ENCODE data around the gene ITGA11.

ITGA11 gene

DNA sequence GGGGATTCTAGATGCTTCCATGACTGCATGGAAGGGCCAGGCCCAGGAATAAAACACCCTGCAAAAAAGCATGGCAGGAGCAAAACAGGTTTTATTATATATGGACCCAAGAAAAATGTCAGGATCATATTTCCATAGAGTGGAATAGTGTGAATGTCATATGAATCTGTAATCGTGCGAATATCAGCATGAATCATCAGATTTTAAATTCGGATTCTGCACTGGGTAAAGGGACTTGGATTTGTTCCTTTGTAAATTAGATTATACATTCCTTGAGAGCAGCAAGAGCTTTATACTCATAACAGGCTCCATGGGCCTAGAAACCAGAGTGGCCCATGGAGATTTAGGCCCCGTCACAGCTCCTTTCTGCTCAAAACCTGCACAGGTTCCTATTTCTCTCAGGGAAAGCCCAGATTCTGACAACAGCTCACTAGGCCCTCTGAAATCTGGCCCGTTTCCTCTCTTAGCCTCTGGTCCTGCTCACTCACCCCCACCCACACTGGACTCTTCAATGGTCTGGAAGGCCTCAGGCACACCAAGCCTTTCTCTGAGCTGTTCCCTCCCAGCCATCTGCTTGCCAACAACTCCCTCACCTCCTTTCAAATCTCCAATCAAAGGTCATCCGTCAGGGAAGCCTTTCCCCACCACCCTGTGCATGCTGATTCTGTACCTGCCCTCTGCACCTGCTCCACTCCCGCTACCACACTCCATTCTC is 78.4 kb downstream of the ITGA11 start:
- DNase-seq (ENCODE audit: low read depth, low spot score), result no peak

DNA sequence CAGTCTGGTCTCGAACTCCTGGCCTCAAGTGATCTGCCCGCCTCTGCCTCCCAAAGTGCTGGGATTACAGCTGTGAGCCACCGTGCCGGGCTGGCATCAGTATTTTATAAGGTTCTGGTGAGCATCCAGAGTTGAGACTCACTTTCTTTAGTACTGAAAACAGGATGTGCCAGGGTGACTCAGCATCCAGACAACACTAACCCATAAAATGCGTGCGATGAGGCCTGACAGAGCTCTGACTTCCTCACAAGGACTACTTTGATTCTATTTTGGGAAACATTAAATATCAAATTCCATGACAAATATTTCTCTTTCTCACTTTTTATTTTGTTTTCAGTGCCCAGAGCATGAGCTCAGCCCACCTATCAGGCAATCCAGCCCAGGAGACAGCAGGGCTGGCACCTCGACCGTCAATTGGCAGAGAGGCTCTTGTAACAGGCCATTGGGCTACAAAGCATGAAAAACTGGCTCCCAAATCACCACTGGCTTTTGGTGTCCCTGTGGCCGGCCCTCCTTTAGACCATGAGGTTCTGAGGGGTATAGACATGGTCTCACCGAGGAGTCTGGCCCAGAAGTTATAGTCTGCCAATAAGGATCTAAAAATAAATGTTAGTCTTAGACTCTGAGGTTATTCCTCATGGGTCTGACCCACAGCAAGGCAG is 79.4 kb downstream of the ITGA11 start:
- no peak for DNase-seq (ENCODE audit: low read depth, low spot score)

DNA sequence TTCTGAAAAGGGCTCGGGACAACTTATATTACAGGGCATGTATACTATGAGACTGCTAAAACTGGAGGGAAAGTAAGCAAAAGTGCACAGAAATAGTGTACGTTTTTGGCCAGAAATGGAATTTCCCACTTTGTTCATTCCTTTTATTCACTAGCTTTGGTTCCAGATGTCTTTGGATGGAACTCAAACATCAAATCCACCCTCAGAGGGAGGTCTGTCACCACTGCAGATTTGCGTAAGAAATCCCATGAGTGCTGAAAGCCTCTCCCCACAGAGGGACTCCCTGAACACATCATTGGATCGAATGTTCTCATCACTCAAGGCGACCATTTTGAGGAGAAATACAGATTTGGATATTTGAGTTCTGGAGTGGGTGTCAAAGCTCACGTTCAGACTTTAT is 82.8 kb downstream of the ITGA11 start:
- no peak for DNase-seq (ENCODE audit: low read depth, low spot score)

DNA sequence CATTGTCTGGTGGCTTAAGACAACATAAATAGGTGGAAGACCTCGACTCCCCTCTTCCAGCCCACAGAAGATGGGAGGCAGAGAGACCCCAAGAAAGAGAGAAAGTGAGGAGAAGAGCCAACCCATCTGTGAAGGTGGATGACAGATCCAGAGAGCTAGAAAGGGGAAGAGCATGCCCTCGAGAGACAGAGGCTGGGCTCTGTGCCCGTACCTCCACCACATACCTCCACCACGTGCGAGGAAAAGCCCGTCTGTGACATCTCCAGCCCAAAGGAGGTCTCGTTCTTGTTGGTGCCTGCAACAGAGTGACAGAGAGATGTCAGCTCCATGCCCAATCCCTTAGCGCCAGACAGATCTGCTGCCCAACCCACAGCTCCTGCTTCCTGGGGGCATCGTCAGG is 83.4 kb downstream of the ITGA11 start:
- no peak for DNase-seq (ENCODE audit: low read depth, low spot score)

DNA sequence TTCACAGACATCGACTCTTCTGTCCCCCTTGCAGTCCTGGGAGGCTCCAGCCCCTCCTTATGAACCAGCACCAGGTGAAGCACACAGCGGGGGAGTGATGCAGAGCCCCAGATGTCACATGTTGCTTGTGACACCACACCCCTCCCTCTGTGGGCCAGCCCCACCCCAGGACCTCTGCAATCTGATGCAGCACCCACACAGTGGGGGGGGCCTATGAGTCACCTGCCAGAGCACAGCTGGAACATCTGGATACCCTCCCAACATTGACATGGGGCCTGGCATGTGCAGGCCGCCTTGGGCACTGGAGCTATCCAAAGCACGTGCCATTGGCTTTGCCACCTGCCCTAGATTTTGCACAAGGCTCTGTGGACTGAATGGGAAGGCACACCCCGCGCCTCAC is 83.9 kb downstream of the ITGA11 start:
- DNase-seq (ENCODE audit: low read depth, low spot score), result no peak

DNA sequence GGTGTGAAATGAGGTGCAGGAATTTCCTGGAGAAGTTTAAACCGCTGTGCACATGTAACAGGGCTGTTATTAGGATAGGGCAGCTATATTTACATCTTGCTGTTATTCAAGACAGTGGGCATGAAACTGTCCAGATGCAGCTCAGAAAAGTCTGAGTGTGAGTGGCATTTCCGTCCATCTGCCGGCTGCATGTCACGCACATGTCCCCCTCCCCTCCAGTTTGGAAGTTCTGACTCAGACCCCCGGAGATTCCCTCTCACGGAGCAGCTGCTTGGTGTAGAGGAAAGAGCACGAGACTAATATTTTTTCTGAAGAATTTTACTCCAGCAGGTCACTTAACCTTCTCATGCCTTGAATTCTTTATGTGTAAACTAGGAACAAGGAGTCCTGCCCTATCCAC is 84.6 kb downstream of the ITGA11 start:
- DNase-seq (ENCODE audit: low read depth, low spot score), result no peak

DNA sequence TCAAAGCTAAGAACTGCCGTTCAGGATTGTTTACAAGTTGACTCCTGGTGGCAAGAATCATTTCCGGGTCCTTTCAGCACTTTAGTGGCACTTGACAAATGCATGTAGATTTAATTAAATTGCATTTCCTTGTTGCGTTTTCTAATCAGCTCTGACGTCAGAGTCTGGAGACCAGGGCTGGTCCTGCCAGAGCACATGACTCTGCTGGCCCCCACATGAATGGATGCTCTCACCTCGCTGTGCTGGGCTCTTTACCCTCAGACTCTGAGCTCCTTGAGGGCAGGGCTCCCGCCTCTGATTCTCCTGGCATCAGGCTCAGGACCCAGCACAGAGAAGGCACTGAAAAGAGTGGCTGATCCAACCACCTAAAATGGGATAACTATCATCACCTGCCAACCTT is 85.0 kb downstream of the ITGA11 start:
- no peak for DNase-seq (ENCODE audit: low read depth, low spot score)

DNA sequence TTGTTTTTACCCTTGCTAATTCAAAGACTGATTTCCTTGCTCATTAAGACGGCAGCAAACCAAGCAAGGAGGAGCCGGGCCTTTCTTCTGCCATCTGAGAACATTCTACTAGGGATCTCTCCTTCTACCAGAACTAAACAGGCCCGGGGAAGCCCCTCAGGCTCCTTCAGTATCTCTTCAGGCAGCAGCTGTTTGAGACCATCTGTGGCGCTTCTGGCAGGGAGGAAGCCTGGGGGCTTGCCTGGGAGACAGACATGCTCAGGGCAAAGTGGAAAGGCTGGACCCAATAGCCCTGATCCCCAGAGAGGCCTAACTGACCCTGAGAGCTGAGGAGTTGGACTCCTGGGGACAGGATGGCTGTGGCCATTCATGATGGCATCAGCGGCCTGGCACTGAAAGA is 86.5 kb downstream of the ITGA11 start:
- no peak for DNase-seq (ENCODE audit: low read depth, low spot score)

DNA sequence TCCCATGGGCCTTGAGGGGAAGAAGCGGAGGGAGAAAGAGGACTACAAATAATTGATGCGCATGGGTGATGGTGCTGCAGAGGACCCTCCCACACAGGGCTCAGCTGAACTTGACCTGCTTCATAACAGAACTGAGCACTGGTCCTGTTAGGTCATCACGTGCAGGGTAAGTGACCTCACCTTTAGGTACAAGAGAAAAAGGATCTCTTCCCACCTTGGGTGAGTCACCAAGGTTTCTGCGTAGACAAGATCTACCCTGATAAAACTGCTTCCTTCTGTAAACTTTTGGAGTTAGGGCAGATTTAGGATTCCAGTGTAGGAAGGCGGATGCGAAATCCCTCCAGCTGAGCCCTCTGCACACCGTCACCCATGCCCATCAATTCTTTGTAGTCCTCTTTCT is 87.4 kb downstream of the ITGA11 start:
- no peak for DNase-seq (ENCODE audit: low read depth, low spot score)

DNA sequence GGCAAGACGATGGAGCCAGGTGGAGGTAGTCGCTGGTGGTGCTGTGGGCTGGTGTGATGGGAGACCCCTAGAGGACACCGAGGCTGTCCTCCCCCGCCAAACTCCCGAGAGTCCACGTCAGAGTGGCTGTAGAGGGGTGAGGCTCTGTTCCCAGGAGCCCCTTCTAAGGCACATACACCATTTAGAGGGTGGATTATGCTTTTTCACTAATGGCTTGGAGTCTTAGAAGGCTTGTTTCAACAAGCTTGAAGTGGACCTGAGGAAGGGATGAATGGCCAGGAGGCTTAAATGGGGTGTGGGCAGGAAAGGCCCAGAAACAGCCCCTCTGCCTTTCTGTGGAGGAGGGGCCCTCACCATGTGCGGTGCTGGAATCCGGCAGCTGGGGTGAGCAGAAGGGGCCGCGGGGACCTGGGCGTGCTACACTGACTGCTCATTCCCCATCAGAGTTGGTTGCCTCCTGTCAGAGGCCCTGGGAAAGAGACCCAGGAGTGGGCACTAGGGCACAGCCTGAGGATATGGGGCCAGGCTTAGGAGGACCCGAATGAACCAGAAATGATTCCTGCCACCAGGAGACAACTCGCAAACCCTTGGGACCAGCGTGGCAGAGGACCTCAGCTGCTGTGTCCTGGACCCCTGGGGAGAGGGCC is 88.3 kb downstream of the ITGA11 start:
- DNase-seq (ENCODE audit: low read depth, low spot score), result no peak

DNA sequence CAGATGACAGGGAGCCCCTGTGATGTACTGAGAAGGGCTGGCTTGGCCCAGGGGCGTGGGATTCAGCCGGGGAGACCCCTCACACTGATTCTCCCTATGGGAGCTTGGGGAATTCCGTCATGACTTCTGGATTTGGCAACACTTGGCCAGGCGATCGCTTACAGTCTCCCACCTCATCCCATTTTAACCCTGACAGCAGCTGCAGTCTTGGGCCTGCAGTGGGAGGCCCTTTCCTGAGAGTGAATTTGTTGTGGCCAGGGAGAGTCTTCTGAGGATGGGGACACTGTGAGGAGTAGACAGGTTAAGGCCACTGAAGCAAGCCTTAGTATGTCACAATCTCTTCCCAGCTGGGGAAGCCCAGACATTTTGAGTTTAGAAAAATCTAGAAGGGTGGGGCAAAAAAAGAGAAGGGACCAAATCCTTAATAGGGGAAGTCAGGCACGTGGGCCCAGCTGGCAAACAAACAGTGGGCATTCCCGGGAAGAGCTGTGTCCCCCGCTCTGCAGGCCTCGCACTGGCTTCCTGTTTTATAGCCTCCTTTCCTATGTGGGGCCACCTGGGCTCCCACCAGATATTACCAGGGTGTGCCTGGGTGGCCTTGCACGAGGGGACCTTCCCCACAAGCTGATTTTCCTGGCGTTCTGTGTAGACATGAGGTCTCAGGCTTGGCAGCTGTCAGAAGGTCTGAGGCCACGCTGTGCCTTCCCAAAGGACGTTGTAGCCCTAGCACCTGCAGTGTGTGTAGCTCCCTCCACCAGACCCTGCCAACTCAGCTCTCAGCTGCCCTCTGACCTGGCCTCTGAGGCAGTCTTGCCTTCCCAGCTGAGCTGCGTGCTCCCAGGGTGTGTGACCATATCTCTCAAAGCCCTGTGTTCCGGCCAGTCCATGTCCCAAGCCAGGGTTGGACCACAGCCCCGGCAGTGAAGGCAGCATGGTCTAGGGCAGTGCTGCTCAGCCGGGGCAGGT is 89.9 kb downstream of the ITGA11 start:
- DNase-seq (ENCODE audit: low read depth, low spot score), result no peak

DNA sequence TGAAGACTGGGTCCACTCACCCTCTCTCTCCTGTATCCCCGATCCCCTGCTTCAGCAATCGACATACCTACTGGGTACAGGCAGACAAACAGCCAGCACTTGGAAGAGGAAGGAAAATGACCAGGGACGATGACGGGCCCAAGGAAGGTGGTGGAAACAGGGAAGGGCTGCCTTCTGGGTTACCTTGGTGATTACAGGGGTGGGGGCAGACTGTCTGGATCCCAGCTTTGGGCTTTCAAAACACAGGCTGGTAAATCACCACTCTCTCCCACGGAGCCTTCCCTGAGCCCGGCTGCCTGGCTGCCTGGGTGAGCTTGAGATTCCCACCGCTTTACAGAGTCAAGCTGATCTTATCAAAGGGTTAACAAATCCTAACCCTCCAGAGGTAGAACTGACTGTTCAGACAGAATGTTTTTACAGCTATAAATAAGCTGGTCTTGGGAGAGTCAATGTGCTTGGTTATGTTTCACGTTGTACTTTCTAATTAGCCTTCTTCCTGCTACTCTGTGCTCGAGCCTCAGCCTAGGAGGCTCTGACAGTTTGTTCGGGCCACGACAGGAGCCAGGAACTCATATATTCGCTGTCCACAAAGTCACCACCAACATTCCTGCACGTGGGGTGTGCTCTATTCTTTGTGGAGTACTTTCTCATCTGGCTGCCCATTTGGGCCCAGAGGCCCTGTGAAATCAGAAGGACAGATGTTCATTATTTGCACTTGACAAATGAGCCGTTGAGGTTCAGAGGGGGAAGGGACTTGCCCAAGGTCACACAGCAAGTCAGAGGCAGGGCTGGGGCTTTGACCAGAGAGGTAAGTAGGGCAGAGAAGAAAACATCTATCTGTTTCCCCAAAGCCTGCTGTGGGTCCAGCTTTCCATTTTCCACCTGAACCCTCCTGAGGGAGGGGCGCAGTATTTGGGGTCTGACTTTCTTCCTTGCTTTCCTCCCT is 91.0 kb downstream of the ITGA11 start:
- DNase-seq (ENCODE audit: low read depth, low spot score), result no peak

DNA sequence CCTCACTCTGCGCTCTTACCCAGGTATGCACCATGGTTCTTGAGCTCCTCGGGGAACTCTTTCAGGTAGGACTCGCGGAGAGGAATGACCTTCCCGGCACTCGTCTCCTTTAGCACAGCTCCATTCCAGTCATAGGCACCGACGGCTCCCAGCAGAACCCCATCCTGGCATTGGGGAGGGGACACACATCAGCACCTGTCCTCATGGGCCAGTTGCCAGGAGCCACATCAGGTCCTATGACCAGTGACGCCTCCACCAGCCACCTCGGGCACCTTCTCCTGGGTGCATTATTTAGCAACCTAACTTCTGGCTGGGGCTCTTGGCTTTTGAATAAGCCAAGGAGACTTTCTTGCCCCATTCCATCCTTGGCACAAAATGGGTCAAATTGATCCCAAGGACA is 92.5 kb downstream of the ITGA11 start:
- DNase-seq (ENCODE audit: low read depth, low spot score), result no peak

DNA sequence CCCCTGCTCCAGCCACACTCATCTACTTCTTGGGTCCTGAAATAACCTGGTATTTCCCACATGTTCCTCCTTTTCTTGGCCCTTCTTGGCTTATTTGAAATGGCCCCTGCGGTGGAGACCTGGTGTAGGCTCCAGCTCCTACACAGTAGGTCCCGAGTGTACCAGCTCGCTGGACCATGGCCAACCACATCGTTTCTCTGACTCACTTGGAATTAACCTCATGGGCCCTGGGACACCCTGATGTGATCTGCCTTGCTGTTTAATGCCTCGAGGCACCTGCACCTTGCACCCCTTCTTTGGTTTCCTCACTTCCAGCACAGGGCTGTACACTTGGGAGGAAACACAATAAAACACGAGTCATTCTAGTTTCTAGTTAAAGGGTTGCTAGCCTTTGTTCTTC is 94.1 kb downstream of the ITGA11 start:
- DNase-seq (ENCODE audit: low read depth, low spot score), result no peak

DNA sequence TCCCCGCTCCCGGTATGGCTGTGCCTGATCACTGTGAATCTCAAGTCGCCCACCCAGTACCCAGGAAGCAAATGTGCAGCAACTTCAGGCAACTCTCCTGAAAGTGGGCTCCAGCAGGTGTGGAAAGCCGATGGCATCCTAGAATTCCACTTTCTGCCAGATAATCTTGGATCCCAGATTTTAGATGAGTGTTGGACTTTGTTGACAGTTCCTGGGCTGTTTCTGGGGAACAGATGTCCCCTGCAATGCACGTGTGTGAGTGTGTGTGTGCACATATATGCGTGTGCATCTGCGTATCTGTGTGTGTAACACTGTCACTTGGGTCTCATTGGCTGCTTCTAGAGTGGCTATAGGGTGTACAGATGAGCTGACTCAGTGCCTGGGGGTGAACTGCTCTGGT is 95.4 kb downstream of the ITGA11 start:
- no peak for DNase-seq (ENCODE audit: low read depth, low spot score)

DNA sequence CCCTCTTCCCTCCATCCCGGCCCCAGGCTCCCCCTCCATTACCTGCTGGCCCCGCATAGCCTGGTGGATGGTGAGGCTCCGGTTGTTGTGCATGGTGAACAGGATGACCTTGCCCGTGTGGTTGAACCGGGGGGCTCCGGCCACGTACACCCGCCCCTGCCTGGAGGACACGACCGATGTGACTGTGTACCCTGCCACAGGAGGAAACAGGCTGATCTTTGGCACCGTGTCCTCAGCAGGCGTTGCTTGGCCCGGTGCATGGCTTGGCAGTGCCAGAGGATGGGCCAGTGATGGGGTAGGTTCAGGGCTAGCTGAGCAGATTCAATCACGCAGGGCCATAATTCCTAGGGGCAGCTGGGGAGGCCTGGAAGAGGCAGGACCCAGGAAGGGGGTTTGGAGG is 96.3 kb downstream of the ITGA11 start:
- no peak for DNase-seq (ENCODE audit: low read depth, low spot score)

DNA sequence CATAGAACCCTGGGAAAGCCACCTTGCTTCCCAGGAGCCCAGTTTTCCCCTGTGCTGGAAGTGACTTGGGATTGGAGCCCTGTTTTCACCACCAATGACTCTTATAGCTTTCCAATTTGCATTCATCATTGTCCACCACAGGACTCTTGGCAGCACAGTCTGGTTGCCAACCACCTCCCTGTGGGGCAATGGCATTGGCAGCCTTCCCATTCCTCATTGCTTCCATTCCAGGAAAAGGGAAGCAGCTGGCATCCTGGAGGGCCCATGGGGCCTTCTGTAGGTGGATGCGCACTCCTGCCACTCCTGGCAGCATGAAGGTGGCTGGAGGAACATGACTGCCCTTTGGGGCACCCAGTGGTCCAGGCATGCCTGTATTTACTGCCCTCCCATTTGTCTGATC is 96.7 kb downstream of the ITGA11 start:
- DNase-seq (ENCODE audit: low read depth, low spot score), result no peak

DNA sequence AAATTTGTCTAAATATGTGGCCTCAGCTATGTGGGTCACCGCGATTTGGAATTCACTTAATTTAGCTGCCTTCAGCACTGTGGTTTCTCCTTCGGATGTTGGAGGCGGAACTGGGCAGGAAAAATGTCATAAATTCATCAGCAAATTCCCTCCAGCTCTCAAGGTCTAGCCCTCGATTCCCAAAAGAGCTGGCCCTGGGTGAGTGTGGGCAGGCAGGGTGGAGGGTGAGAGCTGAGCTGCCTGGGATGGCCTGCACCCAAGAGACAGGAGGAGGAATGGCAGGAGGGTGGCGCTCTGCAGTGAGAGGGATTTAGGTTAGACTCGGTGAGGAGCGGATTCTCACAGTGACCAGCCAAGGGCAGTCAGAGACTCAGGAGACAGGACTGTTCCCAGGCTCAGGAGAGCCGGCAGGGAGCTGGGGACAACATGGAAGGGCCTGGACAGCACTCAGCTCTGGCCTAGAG is 97.3 kb downstream of the ITGA11 start:
- DNase-seq (ENCODE audit: low read depth, low spot score), result no peak

DNA sequence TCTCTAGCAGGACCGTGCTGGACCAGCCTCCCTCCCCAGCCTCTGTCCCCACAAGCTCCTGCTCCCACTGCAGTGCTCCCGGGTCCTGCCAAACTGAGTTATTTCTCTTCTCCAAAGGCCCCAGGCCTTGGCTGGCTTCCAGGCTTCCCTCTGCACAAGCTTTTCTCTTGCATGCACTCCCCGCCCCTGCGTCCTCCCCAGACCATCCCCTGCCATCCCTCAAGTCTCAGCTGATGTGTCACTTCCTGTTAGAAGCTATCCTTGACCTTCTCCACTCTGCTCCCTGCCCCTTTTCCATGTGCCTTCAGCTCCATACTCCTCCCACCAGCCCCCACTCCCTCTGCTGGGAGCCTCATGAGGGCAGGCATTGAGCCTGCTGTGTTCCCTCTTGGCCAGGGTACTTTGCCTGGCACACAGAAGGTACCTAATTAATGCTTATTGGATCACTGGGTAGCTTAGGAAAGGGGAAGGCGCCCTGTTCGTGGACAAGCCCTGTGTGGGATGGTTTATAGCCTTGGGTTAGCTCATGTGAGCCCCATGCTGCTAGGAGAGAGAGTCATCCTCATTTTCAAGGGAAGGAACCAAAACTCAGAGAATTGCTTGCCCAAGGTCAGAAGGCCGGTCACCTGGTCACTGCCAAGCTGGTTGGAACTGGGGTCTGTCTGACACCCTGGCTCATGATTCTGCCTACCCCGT is 98.0 kb downstream of the ITGA11 start:
- DNase-seq (ENCODE audit: low read depth, low spot score), result no peak

DNA sequence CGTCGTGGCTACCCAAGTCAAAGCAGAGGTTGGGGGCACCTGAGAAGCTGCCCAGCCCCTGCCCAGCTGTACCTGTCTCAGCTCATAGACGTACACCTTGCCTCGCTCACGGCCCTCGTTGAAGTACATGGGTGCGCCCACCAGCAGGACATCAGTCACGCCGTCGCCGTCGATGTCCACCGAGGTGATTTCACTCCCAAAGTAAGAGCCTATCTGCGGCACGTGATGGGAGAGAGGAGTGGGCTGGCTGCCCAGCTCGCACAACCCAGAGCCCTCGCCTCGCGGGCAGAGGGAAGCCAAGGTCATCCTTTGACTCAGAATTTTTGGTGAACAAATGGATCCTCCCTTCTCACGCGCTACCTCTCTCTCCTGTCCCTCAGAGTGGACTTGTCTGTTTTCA is 99.7 kb downstream of the ITGA11 start:
- DNase-seq (ENCODE audit: low read depth, low spot score), result no peak
